Parathyroid adenoma (tissue), 2 donors: ENCODE measurements around the gene MBNL2.

Experiments used
- H2AFZ ChIP-seq: fragments of 300-600 bp; sonication (generic); one replicate; pipeline ENCODE4 v1.7.0; 2017; ENCODE audit warnings: antibody characterized with exemption, mild to moderate bottlenecking
- H3K27ac ChIP-seq: fragments of 300-600 bp; sonication (generic); one replicate; pipeline ENCODE4 v1.7.0; 2017
- H3K27me3 ChIP-seq: fragments of 300-600 bp; sonication (generic); one replicate; pipeline ENCODE4 v1.7.0; 2017; ENCODE audit warnings: low read length; ENCODE audit not compliant: control insufficient read depth, insufficient read depth
- H3K36me3 ChIP-seq: fragments of 300-600 bp; sonication (generic); one replicate; pipeline ENCODE4 v1.7.0; 2017; ENCODE audit warnings: low read length; ENCODE audit not compliant: control insufficient read depth, insufficient read depth
- H3K4me1 ChIP-seq: fragments of 300-600 bp; sonication (generic); one replicate; pipeline ENCODE4 v1.7.0; 2017; ENCODE audit warnings: control low read depth
- H3K4me2 ChIP-seq: fragments of 300-600 bp; sonication (generic); one replicate; pipeline ENCODE4 v1.7.0; 2017; ENCODE audit warnings: low read length
- H3K4me3 ChIP-seq: fragments of 300-600 bp; sonication (generic); one replicate; pipeline ENCODE4 v1.7.0; 2017; ENCODE audit warnings: low read depth, low read length
- H3K79me2 ChIP-seq: fragments of 300-600 bp; sonication (generic); one replicate; pipeline ENCODE4 v1.7.0; 2017; ENCODE audit warnings: control low read depth
- H3K9ac ChIP-seq: fragments of 300-600 bp; sonication (generic); one replicate; pipeline ENCODE4 v1.7.0; 2017; ENCODE audit warnings: mild to moderate bottlenecking
- H3K9me3 ChIP-seq: fragments of 300-600 bp; sonication (generic); one replicate; pipeline ENCODE4 v1.7.0; 2017; ENCODE audit warnings: low read length; ENCODE audit not compliant: control insufficient read depth
- TF ChIP-seq, protein P1 (sequence below): fragments of 300-600 bp; sonication (generic); IDR thresholded peaks from one replicate; pipeline ENCODE4 v1.7.0; 2017; ENCODE audit warnings: antibody characterized with exemption, mild to moderate bottlenecking
- donor health status: primary hyperparathyroidism.

Gene MBNL2

DNA sequence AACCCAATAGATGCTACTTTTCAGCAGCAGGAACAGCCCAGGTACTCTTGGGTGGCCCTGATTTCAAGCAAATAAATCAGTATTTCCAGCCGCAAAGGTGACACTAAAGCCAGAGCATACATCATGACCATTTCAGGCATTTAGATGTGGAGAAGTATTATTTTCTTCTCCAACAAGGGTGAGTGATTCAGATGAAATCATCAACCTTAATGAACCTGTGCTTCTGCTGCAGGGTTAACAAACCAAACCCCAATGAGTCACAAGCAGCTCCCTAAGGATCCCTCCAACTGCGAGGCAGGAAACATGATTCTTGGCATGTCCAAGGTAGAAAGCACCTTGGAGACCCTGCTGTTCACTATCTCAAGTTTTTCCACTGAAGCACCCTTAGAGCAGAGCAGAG is 32.7 kb downstream of the MBNL2 start:
- TF ChIP-seq, protein P1, sequence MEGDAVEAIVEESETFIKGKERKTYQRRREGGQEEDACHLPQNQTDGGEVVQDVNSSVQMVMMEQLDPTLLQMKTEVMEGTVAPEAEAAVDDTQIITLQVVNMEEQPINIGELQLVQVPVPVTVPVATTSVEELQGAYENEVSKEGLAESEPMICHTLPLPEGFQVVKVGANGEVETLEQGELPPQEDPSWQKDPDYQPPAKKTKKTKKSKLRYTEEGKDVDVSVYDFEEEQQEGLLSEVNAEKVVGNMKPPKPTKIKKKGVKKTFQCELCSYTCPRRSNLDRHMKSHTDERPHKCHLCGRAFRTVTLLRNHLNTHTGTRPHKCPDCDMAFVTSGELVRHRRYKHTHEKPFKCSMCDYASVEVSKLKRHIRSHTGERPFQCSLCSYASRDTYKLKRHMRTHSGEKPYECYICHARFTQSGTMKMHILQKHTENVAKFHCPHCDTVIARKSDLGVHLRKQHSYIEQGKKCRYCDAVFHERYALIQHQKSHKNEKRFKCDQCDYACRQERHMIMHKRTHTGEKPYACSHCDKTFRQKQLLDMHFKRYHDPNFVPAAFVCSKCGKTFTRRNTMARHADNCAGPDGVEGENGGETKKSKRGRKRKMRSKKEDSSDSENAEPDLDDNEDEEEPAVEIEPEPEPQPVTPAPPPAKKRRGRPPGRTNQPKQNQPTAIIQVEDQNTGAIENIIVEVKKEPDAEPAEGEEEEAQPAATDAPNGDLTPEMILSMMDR: no peak
- Histone ChIP-seq H3K27ac (no peak overlapping the region), H3K4me1 (peaks cover 16% of the 10 kb centered on the region)

DNA sequence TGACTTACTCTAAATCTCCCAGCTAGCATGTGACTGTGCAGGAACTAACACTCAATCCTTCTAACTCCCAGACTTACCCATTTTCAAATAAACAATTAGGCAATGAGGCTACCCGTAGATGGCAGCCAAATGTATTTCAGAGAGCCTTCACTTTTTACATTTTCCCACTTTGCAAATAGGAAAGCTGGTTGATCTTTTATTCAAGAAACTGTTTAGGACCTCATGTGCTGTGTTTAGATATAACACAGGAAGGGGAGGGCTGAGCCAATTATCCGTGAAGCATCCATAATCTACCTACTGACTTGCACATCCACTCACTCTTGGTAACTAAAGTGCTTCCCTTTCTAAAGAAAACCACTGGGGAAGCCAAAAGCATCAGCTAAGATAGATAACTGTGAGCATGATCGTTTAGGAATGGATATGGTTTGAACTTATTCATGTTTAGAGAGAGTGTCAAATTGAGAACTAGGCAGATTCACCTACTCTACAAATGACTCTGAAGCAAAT is 33.4 kb downstream of the MBNL2 start:
- TF ChIP-seq, protein P1: no peak
- Histone ChIP-seq H3K9ac (no peak overlapping the region), H3K4me2 (no peak overlapping the region), H3K27me3 (no peaks in the 10 kb centered on the region), H3K9me3 (no peaks in the 10 kb centered on the region), H3K27ac (peak overlapping the region; percentile 76), H2AFZ (no peak overlapping the region), H3K4me3 (no peak overlapping the region), H3K4me1 (peaks cover 16% of the 10 kb centered on the region), H3K79me2 (peaks cover 20% of the 10 kb centered on the region), H3K36me3 (no peaks in the 10 kb centered on the region)

More for the DNA sequence above, 32.7 kb downstream of the MBNL2 start:
- Histone ChIP-seq H2AFZ (no peak overlapping the region), H3K79me2 (peaks cover 14% of the 10 kb centered on the region), H3K36me3 (no peaks in the 10 kb centered on the region), H3K9ac (no peak overlapping the region), H3K27me3 (no peaks in the 10 kb centered on the region), H3K4me2 (no peak overlapping the region), H3K4me3 (no peak overlapping the region), H3K9me3 (no peaks in the 10 kb centered on the region)

DNA sequence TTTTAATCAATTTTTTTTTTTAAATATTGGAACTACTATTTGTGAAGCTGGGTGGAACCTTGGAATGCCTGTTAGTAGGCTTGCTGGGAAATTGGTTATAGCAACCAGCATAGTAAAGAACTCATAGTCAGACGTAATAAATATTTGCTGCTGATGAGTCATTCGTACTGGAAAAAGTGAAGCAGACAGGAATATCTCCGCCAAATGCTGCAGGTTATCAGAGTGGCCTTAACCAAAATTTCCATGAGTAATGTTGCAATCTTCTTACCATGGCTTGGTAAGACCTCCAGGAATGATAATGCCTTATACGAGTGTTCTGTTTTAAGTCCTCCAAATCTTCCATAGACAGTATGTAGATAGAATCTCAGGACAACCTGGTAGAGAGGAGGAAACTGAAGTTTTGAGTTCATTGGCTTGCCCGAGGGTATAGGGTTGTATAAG is 34.2 kb downstream of the MBNL2 start:
- Histone ChIP-seq H3K27ac (peak overlapping the region; percentile 76), H3K4me1 (peaks cover 16% of the 10 kb centered on the region), H3K4me2 (peak overlapping the region; percentile 30), H3K4me3 (no peak overlapping the region), H3K9me3 (no peaks in the 10 kb centered on the region), H3K27me3 (no peaks in the 10 kb centered on the region), H3K79me2 (peaks cover 20% of the 10 kb centered on the region), H3K9ac (no peak overlapping the region), H3K36me3 (no peaks in the 10 kb centered on the region), H2AFZ (no peak overlapping the region)
- TF ChIP-seq, protein P1: no peak

DNA sequence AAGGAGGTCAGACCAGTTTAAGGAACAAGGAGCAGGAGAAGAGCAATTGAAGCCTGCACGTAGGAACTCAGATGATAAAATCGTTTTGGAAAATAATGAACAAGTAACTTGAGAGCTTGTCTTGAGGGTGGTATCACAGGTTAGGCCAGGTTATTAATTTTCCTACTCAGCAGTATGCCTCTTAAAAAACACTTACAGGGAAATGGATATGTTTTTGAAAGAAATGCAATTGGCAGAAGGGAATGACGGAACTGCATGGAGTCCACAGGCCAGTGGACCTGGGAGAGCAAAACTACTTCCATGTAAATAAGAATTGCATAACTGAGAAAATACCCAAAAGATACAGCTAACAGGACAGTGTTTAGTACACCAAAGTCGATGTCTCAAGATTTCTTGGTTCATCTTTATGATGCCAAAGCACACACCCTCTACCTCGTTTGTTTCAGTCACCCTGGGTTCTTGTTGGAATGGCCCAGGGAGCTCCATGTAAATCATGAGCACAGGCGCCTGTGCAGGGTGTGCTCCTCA is 35.2 kb downstream of the MBNL2 start:
- H3K79me2 ChIP-seq: peaks cover 27% of the 10 kb centered on the region
- H2AFZ ChIP-seq: no peak overlapping the region
- H3K27ac ChIP-seq: peak overlapping the region; percentile 76
- peaks cover 16% of the 10 kb centered on the region for H3K4me1 ChIP-seq
- H3K9ac ChIP-seq: no peak overlapping the region
- H3K27me3 ChIP-seq: no peaks in the 10 kb centered on the region
- peak overlapping the region; percentile 30 for H3K4me2 ChIP-seq
- no peaks in the 10 kb centered on the region for H3K9me3 ChIP-seq
- TF ChIP-seq, protein P1: no peak
- H3K36me3 ChIP-seq: no peaks in the 10 kb centered on the region
- H3K4me3 ChIP-seq: no peak overlapping the region
